Activated CD8-positive, alpha-beta memory T cell treated with anti-CD3 and anti-CD28 coated beads, Interleukin-2, amount 10 ng/mL, durations not matched to agents 7 days and 5 days (primary cell): ENCODE measurements around the gene MEF2A. TPM values are rescaled to one million over a fixed set of nuclear protein-coding genes. Genes with fewer than 3 reads are reported as not detected.

Experiments used
- ATAC-seq: fragments of 150-1000 bp; cut with Tn5 transposase; one replicate; pipeline ENCODE4 v1.10.0; 2021; ENCODE audit warnings: moderate library complexity
- CTCF ChIA-PET: fragments of 350-600 bp; sonication (Branson Sonifier 250); formaldehyde crosslinking; loops from one replicate; lab custom pipeline; 2021; ENCODE audit warnings: antibody characterized with exemption; lab: Charles Lee
- DNase-seq: peaks from one replicate; pipeline ENCODE4 v3.0.0-alpha.2; 2020
- H3K27ac Mint-ChIP-seq: one replicate; pipeline ENCODE4 v1.8.0; 2021; ENCODE audit warnings: mild to moderate bottlenecking, mixed read lengths
- H3K27me3 Mint-ChIP-seq: one replicate; pipeline ENCODE4 v1.8.0; 2021; ENCODE audit warnings: mixed read lengths
- H3K36me3 Mint-ChIP-seq: one replicate; pipeline ENCODE4 v1.8.0; 2021; ENCODE audit warnings: mild to moderate bottlenecking, mixed read lengths
- H3K4me1 Mint-ChIP-seq: one replicate; pipeline ENCODE4 v1.8.0; 2021; ENCODE audit warnings: mixed read lengths
- H3K4me3 Mint-ChIP-seq: one replicate; pipeline ENCODE4 v1.8.0; 2021; ENCODE audit warnings: mild to moderate bottlenecking, moderate library complexity, mixed read lengths
- H3K9me3 Mint-ChIP-seq: one replicate; pipeline ENCODE4 v1.8.0; 2022; ENCODE audit warnings: low read depth, mixed read lengths
- total RNA-seq, 2 experiments: library from RNA; stranded (reverse); gene quantifications; one replicate each; pipeline ENCODE4 v1.2.3, GENCODE V29; 2021

Gene MEF2A
- total RNA-seq, 2 experiments from 2014 or later = 20.4 to 23.4 TPM

DNA sequence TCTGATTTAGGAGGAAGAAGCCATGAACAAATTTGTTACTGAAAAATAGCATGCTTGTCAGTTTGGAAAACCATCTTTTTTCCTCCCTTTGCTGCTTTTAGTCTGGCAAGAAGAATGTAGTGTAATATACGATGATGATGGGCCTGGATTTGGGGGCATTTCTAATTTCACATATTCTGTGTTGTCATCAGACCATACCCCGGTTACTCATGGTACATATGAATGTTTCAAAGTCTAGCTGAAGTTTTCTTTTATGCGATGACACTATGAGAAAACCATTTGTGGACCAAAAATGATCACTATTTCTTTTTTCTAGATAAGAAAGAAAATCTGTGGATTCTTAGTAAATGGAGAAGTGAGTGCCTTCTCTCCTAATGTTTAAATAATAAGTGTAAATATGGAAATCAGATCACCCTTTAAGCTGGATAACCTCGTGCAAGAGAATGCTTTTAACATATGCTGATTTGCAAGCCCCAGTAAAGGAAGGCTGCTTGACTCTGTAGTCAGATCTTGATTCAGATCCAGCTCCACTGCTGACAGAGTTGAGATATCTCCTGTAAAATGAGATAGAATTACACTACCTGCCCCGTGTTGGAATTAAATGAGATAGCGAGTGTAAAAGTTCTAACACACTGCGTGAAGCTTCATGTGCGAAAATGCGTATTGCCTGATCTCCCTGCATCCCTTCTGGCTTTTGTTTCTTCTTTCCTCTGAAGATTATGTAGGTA lies 3.0 kb downstream of the MEF2A start:
- Mint-ChIP-seq H3K27ac (no peak overlapping the region), H3K4me1 (peaks cover 20% of the 10 kb centered on the region), H3K9me3 (no peaks in the 10 kb centered on the region), H3K36me3 (peaks cover 4% of the 10 kb centered on the region), H3K27me3 (peaks cover 2% of the 10 kb centered on the region), H3K4me3 (no peak overlapping the region)
- DNase-seq = no peak
- ATAC-seq = no peak
- CTCF ChIA-PET = interaction anchor here (1.1 kb wide), 1 partner anchor 282 kb away, joined by 3 read pairs; no protein-coding TSS in a partner anchor

DNA sequence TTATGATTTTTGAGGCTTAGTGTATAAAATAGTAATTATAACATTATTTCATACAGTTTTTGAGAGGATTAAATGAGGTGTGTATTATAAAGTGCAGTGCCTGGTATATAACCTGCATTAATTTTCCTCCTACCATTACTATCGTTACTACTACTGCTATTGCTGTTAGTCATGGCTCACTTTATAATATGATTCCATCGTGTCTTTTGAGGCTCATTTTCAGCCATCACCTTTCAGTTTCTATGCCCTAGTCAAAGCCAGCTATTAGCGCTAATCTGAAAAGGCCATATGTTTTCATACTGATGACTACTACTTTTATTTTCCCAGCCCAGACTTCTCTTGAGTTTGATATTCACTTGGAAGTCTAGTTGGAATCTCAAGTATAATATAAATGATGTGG lies 5.5 kb downstream of the MEF2A start:
- H3K36me3 Mint-ChIP-seq = peaks cover 8% of the 10 kb centered on the region
- DNase-seq (no peak), ATAC-seq (no peak)
- no peak overlapping the region for H3K27ac Mint-ChIP-seq
- no peaks in the 10 kb centered on the region for H3K27me3 Mint-ChIP-seq
- CTCF ChIA-PET = no interaction called here
- H3K4me1 Mint-ChIP-seq = peaks cover 15% of the 10 kb centered on the region
- no peak overlapping the region for H3K4me3 Mint-ChIP-seq
- H3K9me3 Mint-ChIP-seq = no peaks in the 10 kb centered on the region

DNA sequence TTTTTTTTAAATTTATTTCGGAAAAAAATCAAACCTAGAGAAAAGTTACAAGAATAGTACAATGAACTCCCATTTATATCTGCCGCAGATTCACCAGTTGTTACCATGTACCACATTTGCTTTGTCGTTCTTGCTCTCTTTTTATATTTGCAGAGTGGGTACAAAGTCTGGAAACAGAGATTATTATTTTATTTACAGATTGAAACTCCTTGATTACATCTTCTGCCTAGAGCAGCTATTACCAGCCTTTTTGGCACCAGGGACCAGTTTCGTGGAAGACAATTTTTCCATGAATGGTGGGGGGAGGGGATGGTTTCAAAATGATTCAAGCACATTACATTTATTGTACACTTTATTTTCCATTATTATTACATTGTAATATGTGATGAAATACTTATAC lies 8.3 kb downstream of the MEF2A start:
- peaks cover 5% of the 10 kb centered on the region for H3K4me1 Mint-ChIP-seq

DNA sequence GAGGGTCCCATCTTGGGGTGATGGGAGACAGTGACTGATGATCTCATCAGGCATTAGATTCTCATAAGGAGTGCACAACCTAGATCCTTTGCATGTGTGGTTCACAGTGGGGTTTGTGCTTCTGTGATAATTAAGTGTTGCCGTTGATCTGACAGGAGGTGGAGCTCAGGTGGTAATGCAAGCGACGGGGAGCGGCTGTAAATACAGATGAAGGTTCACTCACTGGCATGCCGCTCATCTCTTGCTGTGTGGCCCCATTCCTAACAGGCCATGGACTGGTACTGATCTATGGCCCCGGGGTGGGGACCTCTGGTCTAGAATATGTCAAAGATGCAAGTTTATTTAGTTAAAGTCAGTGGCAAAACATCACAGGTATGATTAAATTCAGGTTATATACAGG lies 8.7 kb downstream of the MEF2A start:
- Mint-ChIP-seq H3K36me3 (peaks cover 8% of the 10 kb centered on the region), H3K4me1 (peaks cover 4% of the 10 kb centered on the region), H3K27me3 (no peaks in the 10 kb centered on the region), H3K4me3 (no peak overlapping the region), H3K9me3 (no peaks in the 10 kb centered on the region), H3K27ac (no peak overlapping the region)
- CTCF ChIA-PET = no interaction called here
- no peak for DNase-seq
- ATAC-seq = no peak

More for the DNA sequence above, 8.3 kb downstream of the MEF2A start:
- Mint-ChIP-seq H3K27me3 (no peaks in the 10 kb centered on the region), H3K36me3 (peaks cover 8% of the 10 kb centered on the region), H3K4me3 (no peak overlapping the region), H3K27ac (no peak overlapping the region), H3K9me3 (no peaks in the 10 kb centered on the region)
- DNase-seq = no peak
- CTCF ChIA-PET = no interaction called here
- ATAC-seq = no peak

DNA sequence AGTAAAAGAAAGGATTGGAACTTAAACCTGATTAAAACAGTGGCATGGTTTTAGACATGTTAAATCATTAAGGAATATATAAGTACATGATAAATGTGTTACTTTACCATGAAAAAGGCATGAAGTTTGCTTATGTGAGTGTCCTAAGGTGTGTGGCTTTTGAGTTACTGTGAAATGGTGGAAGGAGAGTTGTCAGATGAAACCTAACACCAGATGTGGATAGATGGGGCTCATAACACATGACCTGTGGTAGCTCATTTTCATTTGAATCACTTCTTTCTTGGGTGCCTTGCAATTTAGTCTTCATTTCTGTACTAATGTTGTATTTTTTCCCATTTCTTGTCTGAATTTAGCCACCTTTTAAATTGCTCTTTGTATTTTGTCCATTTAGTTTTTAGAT lies 13.0 kb downstream of the MEF2A start:
- ATAC-seq (no peak), DNase-seq (no peak)
- Mint-ChIP-seq H3K36me3 (peaks cover 14% of the 10 kb centered on the region), H3K4me3 (no peak overlapping the region), H3K27me3 (no peaks in the 10 kb centered on the region), H3K9me3 (peaks cover 3% of the 10 kb centered on the region), H3K27ac (no peak overlapping the region), H3K4me1 (peaks cover 4% of the 10 kb centered on the region)
- CTCF ChIA-PET = no interaction called here

DNA sequence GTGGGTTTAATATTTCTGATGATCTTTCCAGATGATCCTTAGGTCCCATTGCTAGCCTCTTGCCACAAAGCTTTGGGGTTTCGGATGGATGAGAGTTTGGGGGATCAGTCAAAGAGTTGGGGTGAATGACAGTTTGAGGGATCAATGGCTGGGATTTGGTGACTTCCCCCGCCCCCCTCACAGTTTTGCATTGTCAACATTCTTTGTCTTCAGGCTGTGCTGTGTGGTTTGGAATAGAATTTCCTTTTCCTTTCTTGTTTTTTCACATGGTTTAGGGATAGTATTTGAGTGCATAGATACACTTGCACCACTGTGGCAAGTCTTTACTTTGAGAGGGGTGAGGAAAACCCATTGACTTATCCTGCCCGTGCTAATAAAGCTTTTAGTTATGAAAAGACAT lies 14.3 kb downstream of the MEF2A start:
- Mint-ChIP-seq H3K4me1 (peaks cover 4% of the 10 kb centered on the region), H3K9me3 (peaks cover 3% of the 10 kb centered on the region), H3K27ac (no peak overlapping the region), H3K27me3 (no peaks in the 10 kb centered on the region), H3K4me3 (no peak overlapping the region), H3K36me3 (peaks cover 18% of the 10 kb centered on the region)
- DNase-seq (no peak), ATAC-seq (no peak)
- CTCF ChIA-PET = no interaction called here

DNA sequence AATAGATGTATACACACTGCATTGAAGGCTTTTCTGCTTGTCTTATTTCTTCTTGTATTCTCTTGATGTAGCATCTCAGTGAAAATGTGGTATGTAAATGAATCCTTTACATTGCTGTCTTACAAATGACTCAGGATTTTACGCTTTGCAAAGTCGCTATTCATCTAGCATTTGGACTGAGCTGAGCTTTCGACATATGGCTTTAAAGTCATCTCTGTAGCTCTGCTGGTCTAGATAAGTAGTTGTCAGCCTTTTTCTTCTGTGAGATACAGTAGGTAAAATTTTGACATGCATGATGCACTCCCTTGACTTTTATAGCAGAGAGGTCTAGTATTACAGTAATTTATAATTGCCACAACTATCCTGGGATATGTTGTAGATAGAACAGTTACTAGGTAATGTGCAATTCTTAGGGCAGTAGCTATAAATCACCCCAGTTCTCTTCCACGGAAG lies 16.8 kb downstream of the MEF2A start:
- CTCF ChIA-PET = no interaction called here
- no peak for ATAC-seq
- H3K4me3 Mint-ChIP-seq = no peak overlapping the region
- peaks cover 36% of the 10 kb centered on the region for H3K36me3 Mint-ChIP-seq
- H3K27ac Mint-ChIP-seq = no peak overlapping the region
- H3K4me1 Mint-ChIP-seq = peaks cover 4% of the 10 kb centered on the region
- no peak for DNase-seq
- no peaks in the 10 kb centered on the region for H3K27me3 Mint-ChIP-seq
- H3K9me3 Mint-ChIP-seq = peaks cover 12% of the 10 kb centered on the region

DNA sequence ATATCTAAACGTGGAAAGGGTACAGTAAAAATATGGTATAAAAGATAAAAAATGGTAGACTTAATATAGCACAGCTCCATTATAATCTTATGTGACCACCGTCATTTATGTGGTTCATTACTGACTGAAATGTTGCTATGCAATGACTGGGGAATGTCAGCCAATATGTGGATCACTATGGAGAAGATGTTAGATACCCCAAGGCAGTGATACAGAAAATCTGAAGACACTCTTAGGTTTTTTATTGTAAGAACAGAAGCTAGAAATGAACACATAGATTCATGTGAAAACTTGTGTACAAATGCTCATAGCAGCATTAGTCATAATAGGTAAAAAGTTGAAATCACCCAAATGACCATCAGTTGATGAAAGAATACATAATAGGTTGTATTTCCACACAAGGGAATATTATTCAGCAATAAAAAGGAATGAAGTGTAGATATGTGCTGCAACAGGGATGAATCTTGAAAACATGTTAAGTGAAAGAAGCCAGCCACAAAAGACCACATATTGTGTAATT lies 18.4 kb downstream of the MEF2A start:
- H3K9me3 Mint-ChIP-seq = peaks cover 12% of the 10 kb centered on the region
- H3K4me1 Mint-ChIP-seq = no peaks in the 10 kb centered on the region
- ATAC-seq = no peak
- CTCF ChIA-PET = no interaction called here
- H3K36me3 Mint-ChIP-seq = peaks cover 40% of the 10 kb centered on the region
- no peak for DNase-seq
- no peak overlapping the region for H3K4me3 Mint-ChIP-seq
- no peak overlapping the region for H3K27ac Mint-ChIP-seq
- no peaks in the 10 kb centered on the region for H3K27me3 Mint-ChIP-seq

DNA sequence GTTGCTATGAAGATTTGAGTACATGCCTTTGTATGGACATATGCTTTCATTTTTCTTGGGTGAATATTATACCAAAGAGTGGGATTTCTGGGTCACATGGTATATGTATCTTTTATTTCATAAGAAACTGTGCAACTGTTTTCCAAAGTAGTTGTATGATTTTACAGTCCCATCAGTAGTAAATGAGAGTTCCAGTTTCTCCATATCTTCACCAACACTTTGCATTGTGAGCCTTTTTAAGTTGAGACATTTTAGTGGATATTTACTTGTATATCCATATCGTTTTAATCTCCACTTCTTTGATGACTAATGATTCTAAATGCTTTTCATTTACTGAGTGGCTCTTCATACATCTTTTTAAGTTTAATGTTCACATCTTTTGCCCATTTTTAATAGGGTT lies 20.3 kb downstream of the MEF2A start:
- Mint-ChIP-seq H3K36me3 (peaks cover 49% of the 10 kb centered on the region), H3K4me3 (no peak overlapping the region), H3K27me3 (no peaks in the 10 kb centered on the region), H3K4me1 (peaks cover 7% of the 10 kb centered on the region), H3K27ac (no peak overlapping the region), H3K9me3 (peaks cover 14% of the 10 kb centered on the region)
- ATAC-seq (no peak), DNase-seq (no peak)
- CTCF ChIA-PET = no interaction called here

DNA sequence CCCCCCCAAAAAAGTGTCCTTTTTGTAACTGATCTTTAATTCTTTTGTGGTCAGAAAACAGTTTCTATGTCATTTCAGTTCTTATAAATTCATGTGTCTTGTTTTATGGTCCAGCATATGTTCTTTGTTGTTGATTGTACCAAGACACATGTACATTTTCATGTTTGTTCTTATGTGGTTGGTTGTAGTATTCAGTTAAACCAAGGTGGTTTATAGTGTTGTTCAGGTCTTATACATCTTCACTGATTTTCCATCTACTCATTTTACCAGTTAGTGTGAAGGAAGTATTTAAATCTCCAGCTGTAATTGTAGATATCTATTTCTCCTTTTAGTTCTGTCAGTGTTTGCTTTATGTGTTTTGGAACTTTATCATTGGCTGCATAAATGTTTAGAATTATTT lies 24.0 kb downstream of the MEF2A start:
- DNase-seq = no peak
- Mint-ChIP-seq H3K4me3 (no peak overlapping the region), H3K27ac (no peak overlapping the region), H3K9me3 (peaks cover 14% of the 10 kb centered on the region), H3K4me1 (peaks cover 14% of the 10 kb centered on the region), H3K27me3 (no peaks in the 10 kb centered on the region), H3K36me3 (peaks cover 51% of the 10 kb centered on the region)
- ATAC-seq = no peak
- CTCF ChIA-PET = no interaction called here

DNA sequence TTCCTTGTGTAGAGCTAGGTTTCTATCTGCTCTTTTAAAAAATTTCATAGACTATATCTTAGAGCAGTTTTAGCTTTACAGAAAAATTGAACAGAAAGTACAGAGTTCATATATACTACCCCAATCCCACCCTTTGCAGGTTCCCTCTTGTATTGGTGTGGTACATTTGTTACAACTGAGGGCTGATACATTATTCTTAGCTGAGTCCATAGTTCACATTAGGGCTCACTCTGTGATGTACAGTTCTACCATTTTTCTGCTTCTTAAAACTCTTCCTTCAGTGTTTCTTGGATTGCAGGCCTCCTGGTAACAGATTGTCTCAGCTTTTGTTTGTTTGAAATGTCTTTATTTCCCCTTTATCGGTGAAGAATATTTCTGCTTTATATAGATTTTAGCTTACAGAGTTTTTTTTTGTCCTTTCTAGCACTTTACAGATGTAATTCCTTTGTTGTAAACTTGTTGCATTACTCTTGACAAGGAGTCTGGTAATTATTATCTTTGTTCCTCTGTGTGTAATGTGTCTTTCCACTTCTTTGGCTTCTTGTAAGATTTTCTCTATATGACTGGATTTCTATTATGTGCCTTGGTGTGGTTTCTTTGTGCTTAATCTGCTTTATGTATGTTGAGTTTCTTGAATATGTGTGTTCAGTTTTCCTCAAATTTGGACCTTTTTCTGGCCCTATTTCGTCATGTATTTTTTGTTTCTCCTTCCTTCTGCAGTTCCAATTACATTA lies 25.3 kb downstream of the MEF2A start:
- CTCF ChIA-PET = no interaction called here
- H3K4me1 Mint-ChIP-seq = peaks cover 14% of the 10 kb centered on the region
- ATAC-seq (no peak), DNase-seq (no peak)
- H3K27ac Mint-ChIP-seq = no peak overlapping the region
- no peak overlapping the region for H3K4me3 Mint-ChIP-seq
- H3K27me3 Mint-ChIP-seq = no peaks in the 10 kb centered on the region
- H3K36me3 Mint-ChIP-seq = peaks cover 46% of the 10 kb centered on the region
- peaks cover 14% of the 10 kb centered on the region for H3K9me3 Mint-ChIP-seq

DNA sequence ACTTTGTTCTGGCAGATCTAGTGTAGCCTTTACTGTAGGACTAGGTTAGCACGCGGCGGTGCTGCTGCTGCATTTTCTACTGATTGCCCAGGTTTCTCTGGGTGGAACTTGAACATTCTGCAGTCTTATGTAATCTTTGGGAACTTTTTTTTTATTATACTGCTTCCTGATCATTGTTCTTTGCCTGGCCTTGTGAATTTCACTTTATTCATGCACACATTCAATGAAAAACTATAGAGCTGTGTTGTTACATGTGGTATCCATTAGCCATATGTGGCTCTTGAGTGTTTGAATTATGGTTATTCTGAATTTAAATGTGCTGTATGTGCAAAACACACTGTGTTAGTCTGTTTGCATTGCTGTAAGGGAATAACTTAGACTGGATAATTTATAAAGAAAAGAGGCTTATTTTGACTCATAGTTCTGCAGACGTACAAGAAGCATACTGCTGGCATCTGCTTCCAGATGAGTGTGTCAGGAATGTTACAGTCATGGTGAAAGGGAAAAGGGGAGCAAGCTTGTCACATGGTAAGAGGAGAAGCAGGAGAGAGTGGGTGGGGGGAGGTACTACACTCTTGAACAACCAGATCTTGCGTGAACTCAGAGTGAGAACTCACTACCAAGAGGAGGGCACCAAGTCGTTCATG lies 26.5 kb downstream of the MEF2A start:
- Mint-ChIP-seq H3K4me1 (peaks cover 14% of the 10 kb centered on the region), H3K9me3 (peaks cover 10% of the 10 kb centered on the region), H3K4me3 (no peak overlapping the region), H3K27ac (no peak overlapping the region), H3K36me3 (peaks cover 43% of the 10 kb centered on the region), H3K27me3 (no peaks in the 10 kb centered on the region)
- CTCF ChIA-PET = no interaction called here
- DNase-seq = no peak
- no peak for ATAC-seq

DNA sequence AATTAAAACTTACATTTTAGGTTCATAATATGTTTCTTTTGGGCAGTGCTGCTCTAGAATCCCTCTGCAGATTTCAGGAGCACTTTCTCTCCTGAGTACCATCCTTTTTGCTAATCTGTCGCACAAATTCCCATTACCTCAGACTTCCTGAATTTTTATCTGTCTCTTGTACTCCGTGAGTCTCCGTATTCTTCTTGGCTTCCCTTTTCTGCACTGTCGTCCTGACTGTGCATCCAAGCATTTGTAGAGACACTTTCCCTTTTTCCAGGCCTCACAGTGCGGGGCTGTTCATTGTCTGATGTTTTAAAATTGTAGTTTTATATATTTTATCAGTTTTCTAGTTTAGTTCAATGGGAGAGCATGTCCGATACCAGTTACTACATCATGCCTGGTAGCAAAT lies 27.3 kb downstream of the MEF2A start:
- Mint-ChIP-seq H3K9me3 (peaks cover 10% of the 10 kb centered on the region), H3K27me3 (no peaks in the 10 kb centered on the region), H3K27ac (no peak overlapping the region), H3K4me1 (peaks cover 14% of the 10 kb centered on the region), H3K36me3 (peaks cover 43% of the 10 kb centered on the region), H3K4me3 (no peak overlapping the region)
- ATAC-seq (no peak), DNase-seq (no peak)
- CTCF ChIA-PET = no interaction called here
